ENCODE results near the gene CRAT.
"Not testable (repeated sequence)": the region's sequence is repeated elsewhere in the genome, so short reads cannot be mapped to it uniquely, and the experiment has no call there.

Gene CRAT

DNA sequence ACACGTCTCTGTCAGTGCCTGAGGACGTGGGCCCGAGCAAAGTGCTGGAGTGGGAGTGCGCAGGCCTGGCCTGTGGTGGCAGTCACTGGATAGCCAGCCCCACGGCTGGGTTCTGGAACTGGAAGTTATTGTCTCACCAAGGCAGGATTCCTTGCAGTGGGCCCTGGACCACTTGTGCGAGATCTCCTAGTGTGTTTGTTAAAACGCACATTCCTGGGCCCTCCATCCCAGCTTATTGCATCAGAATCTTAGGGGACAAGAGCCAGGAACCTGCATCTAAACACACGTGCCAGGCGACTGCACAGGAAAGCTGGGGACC is 27.5 kb upstream of the CRAT start:
- DNase-seq: no peak

DNA sequence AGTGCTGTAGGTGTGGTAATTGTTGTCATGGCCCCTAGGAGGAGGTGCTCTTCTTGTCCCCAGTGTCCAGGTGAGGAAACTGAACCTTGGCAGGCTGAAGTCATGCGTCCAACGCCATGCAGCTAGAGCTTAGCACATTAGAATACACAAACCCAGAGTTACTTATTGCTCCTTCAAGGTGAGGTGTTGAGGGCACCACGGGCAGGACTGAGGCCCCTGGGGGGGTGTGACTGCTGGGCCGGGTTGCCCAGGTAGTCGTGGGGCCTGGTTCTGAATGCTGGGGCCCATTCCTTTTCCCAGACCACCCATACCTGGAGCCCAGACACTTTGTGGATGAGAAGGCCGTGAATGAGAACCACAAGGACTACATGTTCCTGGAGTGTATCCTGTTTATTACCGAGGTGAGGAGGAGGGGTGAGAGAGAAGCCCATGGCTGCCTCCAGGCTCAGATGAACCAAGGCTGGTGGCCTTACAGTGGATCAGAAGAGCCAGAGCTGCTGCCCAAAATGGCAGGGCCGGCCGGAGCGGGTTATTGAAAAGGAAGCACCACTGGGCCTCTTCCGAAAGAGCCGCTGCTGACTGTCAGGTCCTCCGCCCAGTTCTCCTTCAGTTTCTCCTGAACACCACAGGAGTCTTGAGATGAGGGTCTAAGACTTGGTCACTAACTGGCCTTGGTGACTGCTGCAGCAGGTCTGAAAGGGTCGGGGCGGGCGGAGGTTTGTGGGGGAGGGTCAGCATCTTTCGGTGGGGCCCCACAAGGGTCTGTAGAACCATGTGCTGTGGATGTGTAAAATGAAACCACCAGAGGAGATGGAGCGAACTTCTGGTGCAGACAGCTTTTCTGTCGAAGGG is 26.9 kb upstream of the CRAT start:
- no peak for DNase-seq

DNA sequence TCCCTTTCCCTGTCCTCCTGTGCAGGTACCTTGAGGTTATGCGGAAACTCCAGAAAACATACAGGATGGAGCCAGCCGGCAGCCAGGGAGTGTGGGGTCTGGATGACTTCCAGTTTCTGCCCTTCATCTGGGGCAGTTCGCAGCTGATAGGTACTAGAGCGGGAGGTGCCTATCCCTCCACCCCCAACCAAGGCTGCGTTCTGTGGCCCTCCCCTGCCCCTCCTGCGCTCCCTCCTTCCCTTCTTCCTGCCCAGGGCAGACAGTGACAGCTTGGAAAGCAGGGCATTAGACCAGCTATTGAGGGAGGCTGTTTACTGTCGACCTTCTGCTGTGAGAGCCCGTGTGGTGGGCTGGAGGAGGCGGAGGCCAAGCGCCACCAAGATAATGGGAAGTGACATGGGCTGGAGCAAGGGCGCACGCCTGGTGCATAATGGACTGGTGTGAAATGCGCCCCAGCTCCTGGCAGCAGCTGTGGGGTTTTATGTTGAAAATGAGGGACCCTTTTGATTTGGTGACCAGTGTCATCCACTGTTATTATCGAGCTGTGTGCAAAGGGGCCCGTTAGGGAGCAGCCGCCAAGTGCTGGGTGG is 25.9 kb upstream of the CRAT start:
- DNase-seq: no peak

DNA sequence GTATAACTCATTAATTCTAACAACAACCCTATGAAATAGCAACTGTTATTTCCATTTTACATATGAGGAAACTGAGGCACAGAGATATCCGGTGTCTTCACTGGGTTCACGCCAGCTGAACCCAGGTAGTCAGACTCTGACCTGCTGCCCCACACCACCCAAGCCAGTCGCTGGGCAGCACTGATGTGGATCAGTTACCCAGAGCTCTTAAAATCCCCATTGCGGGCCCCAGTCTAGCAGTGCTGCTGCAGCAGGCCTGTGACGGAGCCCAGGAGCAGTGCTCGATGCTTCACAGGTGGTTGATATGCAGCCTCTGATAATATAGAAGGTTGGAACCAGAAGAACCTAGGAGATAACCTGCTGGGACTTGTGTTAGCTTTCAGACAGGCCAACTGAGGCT is 24.9 kb upstream of the CRAT start:
- no peak for DNase-seq

DNA sequence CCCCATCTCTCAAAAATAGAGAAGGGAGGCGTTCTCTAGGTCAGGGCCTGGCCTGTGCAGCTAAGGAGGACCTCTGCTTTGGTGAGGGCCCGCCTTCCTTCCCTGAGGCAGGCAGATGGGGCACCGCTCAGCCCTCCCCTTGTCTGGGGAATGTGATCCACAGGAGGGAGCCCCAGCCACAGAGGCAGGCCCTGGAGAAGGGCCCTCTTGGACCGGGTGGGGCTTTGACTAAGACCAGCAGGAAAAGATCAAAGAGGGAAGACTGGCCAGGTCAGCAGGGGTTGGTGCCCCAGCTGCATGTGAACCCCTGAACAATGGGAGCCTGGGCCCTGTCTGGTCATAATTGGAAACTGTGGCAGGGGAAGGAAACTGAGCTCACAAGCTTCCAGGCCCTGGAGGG is 22.5 kb upstream of the CRAT start:
- DNase-seq: no peak

DNA sequence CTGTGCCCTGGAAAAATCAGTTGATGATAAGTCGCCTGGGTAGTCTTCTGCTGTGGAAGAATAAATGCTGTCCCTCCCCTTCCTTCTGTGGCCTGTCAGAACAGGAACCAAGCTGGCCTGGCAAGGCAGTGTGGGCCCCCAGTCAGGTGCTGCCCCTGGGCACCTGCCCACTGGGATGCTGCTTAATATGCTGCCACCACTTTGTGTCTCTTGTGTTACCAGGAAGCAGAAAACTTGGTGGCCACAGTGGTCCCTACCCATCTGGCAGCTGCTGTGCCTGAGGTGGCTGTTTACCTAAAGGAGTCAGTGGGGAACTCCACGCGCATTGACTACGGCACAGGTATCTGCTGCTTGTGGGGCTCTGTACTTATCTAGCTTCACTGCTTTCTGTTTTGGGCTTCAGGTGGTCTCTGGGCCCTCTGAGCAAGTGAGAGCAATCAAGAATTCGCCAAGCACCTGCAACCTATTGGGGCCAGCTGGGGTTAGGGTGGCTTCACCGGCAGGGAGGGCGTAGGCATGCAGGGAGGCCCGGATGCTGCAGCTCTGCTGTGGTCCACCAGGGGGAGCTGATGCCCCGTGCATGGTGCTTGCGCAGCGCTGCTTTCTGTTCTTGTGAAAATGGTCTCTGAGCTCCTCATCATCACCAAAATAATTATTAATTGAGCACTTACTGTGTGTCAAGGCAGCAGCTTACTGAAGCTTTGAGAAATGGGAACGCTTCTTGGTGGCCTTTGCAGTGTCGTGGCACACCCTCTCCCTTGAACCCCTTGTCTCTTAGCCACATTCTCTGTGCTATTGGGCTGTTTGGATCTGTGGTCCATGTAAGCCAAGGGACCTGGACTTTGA is 20.9 kb upstream of the CRAT start:
- DNase-seq: peak; percentile 43

DNA sequence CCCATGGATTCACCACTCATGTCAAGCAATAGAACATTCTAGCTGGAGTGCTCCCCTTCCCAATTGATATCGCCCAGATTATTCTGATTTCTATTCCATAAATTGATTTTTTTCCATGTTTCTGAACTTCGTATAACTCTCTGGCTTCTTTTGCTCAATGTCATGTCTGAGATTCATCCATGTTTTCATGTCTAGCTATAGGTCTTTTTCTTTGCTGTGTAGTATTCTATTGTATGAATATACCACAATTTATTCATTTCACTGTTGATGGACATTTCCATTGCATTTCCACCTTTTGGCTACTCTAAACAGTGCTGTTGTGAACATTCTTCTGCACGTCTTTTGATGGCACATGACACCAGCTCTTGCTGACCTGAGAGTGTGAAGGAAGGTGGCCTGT is 20.2 kb upstream of the CRAT start:
- DNase-seq: no peak

DNA sequence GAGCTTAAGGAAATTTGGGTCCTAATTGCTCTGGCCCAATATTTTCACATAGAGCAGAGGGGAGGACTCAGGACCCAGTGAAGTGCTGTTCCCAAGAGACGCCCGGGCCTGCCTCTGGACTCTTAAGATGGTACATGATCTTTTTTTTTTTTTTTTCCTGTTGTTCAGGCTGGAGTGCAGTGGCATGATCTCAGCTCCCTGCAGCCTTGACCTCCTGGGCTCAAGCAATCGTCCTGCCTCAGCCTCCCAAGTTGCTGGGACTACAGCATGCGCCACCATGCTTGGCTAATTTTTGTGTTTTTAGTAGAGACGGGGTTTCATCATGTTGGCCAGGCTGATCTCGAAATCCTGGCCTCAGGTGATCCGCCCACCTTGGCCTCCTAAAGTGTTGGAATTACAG is 19.7 kb upstream of the CRAT start:
- not testable (repeated sequence) for DNase-seq

DNA sequence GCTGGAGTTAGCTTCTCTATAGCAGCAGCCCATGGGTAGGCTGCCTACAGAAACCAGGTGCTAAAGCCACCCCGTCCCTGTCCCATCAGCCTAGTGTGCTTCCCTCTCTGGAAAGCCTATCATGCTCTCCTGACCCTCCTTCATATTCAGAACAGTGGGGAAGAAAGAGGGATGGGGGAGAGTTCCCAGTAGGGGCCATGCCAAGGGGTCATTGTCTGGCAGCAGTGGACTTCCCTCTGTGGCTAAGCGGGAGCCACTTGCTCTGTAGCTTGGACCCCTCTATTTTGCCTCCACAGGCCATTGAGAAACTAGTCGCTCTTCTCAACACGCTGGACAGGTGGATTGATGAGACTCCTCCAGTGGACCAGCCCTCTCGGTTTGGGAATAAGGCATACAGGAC is 18.1 kb upstream of the CRAT start:
- DNase-seq: no peak

DNA sequence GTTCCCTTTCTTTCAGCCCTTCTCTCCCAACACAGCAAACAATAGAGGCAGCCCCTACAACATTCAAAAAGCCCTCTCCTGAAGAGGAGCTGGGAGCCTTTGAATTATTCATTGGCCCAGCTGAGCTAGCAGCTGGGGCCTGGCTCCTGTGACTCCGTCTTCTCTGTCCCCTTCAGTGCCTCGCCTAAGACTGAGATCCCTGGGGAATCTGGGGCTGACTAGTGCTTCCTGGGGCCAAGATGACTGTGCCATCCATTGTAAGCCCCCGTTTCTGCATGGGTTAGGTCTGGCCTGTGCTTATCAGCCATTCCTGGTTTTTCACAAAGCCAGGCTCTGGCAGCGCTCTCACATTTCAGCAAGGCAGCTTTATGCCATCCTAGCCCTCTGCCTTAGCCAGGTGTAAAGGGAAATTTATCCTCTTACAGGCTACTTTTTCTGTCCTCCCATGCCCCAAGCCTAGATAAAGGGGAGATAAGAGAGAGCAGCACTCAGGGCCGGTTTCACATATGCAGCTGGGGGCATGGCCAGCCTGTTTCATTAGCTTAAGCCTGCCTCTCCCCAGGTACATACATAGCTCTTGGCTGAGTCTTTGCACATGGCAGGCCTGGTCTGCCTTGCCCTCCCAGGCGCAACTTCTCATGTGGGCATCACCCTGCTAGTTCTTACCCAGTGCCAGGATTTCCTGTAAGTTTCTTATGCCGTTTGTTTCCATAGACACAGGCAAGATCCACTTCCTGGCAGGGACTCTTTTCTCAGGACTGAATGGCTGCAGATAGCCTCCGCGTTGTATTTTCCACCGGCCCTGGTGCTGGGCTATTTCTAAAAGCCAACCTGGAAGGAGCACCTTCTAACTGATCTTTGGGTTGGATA is 16.4 kb upstream of the CRAT start:
- DNase-seq: no peak

DNA sequence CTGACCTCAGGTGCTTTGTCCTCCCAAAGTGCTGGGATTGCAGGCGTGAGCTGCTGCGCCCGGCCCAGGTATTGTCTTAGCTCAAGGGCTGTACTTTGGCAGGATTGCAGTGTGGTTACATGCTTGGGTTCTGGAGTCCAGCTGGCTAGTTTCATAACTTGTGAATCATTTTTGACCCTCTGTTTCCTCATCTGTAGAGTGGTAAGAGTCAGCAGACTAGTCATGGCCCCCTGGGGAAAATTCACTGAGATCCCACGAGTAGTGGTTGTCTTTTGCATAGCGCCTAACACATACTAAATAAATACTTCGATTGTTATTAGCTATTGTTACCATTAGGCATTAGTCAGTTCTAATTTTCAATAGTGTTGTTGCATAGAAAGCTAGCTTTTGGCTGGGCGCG is 14.9 kb upstream of the CRAT start:
- no peak for DNase-seq

DNA sequence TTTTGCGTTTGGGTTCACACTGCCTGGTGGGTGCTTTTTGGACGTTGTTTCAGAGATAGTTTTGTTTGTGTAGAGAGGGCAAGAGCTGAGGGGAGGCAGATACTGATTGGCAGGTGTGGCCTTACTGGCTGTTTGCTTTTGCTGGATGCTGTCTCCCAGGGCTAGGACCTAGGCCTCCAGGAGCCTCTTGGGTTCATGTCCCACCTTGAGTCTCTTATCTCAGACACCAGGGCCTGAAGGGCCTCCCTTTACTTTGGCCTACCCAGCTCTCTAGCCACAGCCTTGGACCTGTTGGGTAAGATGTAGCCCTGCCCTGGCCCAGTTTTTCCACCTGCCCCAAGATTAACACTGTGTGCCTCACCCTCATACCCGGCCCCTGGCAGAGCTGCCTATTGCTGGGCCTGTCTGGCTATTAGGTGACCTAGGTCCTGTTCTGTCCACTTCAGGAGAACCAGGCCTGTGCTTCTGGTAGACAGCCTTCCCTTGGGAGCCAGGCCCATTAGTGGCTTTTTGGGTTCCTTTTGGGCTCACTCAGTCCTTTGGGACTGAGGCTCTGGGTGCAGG is 14.0 kb upstream of the CRAT start:
- no peak for DNase-seq

DNA sequence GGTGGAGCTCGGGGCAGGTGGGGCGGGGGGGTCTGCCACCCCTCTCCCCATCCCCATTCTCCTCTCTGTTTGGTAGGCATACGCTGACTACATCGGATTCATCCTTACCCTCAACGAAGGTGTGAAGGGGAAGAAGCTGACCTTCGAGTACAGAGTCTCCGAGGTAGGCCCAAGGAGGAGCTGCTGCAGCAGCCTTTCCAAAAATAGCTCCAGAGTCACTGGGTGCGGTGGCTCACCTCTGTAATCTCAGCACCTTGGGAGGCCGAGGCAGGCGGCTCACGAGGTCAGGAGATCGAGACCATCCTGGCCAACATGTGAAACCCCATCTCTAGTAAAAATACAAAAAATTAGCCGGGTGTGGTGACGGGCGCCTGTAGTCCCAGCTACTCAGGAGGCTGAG is 12.4 kb upstream of the CRAT start:
- not testable (repeated sequence) for DNase-seq

DNA sequence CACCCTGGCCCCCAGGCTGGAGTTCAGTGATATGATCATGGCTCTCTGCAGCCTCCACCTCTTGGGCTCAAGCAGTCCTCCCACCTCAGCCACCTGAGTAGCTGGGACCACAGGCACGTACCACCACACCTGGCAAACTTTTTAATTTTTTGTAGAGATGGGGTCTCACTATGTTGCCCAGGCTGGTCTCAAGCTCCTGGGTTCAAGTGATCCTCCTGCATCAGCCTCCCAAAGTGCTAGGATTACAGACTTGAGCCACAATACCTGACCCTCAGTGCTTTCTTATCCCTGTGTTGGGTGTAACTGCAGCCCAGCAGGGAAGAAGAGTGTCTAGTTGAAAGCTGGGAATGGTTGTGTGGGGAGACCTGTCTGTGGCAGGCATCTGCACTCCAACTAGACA is 11.5 kb upstream of the CRAT start:
- DNase-seq: no peak

DNA sequence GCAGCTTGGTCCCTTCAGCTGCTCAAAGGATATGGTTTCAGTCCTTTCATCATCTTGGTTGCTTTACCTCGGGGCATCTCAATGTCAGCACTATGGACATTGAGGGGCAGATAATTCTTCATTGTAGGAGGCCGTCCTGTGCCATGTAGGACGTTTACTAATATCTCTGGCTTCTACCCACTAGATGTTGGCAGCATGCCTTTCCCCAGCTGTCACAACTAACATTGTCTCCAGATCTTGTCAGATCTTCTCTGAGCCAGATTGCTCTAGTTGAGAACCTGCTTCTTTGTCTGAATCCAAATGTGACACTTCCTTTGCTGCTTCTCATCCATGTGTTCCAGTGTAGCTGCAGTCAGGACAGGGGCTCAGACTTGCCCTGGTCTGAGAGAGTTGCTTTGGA is 10.9 kb upstream of the CRAT start:
- DNase-seq: no peak

DNA sequence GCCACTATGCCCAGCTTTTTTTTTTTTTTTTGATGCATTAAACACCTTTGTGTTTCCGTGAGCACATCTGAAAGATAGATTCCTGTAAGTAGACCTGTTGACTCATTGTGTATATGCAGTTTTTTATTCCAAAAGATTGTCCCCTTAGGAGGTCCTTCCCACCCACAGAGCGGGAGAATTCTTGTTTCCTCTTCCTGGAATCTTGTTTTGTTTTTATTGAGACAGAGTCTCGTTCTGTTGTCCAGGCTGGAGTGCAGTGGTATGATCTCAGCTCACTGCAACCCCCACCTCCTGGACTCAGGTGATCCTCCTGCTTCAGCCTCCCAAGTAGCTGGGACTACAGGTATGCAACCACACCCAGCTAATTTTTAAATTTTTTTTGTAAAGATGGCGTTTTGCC is 8.2 kb upstream of the CRAT start:
- DNase-seq: no peak

DNA sequence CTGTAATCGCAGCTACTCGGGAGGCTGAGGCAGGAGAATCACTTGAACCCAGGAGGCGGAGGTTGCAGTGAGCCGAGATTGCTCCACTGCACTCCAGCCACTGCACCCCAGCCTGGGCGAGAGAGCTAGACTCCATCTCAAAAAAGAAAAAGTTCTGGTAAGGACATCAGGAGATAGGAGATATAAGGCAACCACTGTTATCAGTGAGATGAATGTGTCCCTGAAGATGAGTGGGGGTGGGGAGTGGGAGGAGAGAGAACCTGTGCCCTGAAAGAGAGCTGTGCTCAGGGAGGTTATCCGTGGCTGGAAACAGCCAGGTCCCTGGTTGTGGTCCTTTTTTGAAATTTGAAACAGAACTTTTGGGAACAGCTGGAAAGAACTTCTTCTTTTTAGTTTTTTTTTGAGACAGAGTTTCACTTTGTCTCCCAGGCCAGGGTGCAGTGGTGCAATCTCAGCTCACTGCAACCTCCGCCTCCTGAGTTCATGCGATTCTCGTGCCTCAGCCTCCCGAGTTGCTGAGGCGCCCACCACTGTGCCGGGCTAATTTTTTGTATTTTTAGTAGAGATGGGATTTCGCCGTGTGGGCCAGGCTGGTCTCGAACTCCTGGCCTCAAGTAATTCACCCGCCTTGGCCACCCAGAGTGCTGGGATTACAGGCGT is 3.2 kb upstream of the CRAT start:
- DNase-seq: no peak

DNA sequence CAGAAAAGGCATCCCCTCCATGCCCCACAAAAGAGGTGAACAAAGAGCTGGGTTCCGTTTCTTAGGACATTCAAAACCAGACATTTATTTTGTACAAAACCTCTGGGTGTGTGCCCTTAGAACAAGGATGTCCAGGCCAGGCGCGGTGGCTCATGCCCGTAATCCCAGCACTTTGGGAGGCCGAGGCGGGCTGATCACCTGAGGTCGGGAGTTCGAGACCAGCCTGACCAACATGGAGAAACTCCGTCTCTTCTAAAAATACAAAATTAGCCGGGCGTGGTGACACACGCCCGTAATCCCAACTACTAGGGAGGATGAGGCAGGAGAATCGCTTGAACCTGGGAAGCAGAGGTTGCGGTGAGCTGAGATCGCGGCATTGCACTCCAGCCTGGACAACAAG is 1.9 kb upstream of the CRAT start:
- not testable (repeated sequence) for DNase-seq

DNA sequence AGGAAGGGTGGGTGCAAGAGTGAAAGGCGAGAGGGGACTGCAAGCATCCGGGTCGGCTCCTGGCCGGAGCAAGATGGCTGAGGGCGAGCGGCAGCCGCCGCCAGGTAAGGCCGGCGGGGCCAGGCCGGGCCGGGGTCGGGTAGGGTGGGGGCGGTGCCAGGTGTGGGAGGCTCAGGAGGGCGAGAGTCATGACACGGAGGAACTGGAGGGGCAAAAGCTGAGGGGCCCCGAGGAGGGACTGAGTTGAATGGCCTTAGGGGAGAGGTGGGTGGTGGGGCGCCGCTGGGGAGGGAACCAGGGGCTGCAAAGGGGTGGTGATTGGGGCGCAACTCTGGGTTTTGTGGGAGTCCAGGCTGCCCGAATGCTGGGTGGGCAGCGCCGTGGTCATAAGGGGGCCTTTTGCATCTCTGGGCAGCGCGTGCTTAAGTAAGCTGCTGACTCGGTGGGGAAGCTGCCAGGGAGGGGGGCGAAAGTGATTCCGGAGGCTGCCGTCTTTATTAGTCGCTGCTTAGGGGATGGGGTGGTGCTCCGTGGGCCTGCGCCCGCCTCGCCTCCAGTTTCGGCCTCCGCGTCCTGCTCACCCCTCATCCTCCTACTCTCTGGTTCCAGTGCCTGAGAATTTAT is 1.0 kb upstream of the CRAT start:
- DNase-seq: no peak

DNA sequence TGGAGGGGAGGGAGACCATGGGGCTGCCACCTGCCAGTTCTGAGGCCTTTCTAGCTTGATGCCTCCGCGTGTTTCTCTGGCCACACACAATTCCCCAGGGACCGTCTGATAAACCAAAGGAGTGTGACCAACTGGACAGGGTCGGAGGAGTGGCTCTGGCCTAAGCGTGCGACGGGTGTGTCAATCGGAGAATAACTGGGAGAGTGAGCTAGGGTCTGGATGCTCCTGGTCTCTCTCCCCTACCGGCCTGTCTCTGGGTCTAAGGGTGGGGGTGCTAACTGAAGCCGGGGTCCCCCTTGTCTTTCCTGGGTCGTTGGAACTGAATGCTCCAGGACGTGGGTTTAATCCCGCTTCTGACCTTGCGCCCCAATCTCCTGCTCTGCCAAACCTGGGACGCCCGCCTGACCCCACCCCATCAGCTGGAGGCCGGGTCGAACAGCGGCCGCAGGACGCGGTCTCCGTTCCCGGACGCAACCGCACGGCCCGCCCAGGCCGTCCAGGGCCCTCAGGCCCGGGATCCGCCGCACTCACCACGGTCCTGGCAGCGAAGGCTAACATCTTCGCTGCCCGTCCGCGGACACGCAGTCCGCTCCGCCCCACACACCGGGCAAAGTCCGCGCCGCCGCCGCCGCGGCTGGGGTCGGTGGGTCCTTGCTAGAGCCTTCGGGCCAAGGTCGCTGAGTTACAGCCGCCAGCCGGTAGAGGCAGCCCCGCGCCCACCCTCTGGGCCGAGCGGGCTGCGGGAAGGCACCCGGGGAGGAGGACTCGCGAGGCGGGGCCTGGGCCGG is 447 bp downstream of the CRAT start:
- no peak for DNase-seq

DNA sequence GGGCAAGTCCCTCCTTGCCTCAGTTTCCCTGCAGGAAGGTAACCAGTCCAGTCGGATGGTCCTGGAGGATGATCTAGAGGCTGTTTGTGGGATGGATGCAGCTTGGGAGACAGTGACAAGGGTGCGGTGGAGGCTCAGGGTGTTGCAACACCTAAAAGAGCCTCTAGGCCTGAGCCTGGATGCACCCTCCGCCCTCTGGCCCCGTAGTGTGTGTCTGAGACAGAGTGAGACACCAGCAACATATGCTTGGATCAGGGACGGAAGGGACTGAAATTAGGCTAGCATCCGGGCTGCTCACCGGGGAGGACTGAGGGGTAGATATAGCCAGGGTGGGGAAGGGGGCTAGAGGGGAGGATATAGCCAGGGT is 1.1 kb downstream of the CRAT start:
- DNase-seq: no peak

Data from NCI-H1694 (cell line).